ENCODE data around the gene TLX2. TPM values are rescaled to one million over a fixed set of nuclear protein-coding genes. Genes with fewer than 3 reads are reported as not detected.

TLX2 gene
- total and polyA plus RNA-seq, 2 of the 8 experiments (the other 6 are each of a cell fraction or from before 2014, with no cell fraction given) = 0.06 to 0.17 TPM

DNA sequence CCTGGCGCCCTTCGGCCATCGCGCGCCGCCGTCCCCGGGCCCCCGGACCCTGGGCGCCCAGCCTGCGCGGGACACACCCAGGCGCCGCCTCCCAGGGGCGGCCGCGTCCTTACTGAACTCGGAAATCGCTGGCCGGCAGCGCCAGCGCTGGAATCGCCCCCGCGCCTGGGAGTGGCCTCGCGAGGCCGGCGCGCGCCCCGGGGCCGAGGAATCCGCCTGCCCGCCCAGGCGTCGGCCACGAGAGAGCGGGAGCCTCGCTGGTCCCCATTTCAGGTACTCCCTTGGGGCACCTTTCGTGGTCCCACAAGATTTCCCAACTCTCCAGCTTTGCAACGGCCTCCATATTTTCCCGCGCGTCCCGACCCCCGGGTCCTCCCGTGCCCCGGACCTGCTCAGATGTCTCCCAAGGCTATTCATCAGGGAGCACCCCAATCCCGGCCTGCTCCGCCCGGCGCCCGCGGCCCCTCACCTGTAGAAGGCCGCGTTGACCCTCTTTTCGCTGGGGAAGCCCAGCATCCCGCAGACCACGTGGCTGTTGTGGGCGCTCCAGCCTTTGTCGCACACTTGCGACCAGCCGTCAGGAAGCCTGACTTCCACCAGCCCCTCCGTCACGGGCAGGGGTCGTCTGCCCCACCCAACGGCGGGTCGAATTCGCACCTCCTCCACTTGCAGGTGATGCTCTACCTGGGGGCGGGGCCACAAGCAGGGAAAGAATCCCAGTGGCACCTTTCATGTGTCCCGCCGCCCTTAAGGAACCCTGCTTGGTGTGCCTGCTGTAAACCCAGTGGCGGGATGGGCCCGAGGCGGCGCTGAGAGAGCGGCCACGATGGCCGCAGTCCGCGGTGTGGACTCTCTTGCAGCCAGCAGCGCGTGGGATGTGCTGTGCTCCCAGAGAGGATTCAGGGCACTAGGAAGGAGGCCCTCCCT, 34.9 kb downstream of the TLX2 start:
- H3K9ac ChIP-seq (replicated peaks in 1 of 4; ENCODE audit: extremely low read depth in 1 of 4, low read depth in 3 of 4, low read length in 3 of 4) = peak overlapping the region; percentile 45 to 89 (median 74); a peak in 6 of 7 replicates
- no peak for FAIRE-seq
- peak overlapping the region; percentile 11; the same call in 1 of the 2 replicates for H3K27ac ChIP-seq (ENCODE audit: low read depth, low read length)
- H4K20me1 ChIP-seq (replicated peaks in 1 of 2; ENCODE audit: control insufficient read depth in 1 of 2, insufficient read depth in 2 of 2, low read length in 2 of 2) = peaks cover under 1 to 5% of the 10 kb centered on the region in 2 experiments
- no peak overlapping the region for H4K5ac ChIP-seq (ENCODE audit: insufficient read length, low read depth, low read length)
- H3K14ac ChIP-seq (ENCODE audit: insufficient read length) = no peak overlapping the region
- ChIA-PET POLR2A (ENCODE audit: partially characterized antibody) (interaction anchor here (1.0 to 2.9 kb wide), 10 partner anchors 9 to 77 kb away, joined by 3 to 17 read pairs (median 4); partner anchors contain the start of genes AUP1, CCDC142, HTRA2 and LBX2), CTCF (ENCODE audit: partially characterized antibody) (interaction anchor here (0.7 to 2.8 kb wide), 7 partner anchors 7 to 45 kb away, joined by 3 to 12 read pairs (median 3); no protein-coding TSS in a partner anchor)
- peak overlapping the region; percentile 84; the same call in 1 of the 2 replicates for H2AK5ac ChIP-seq (ENCODE audit: low read depth, low read length)
- no peak overlapping the region for H2BK5ac ChIP-seq (ENCODE audit: low read depth, low read length)
- peak overlapping the region; percentile 23 for H3K56ac ChIP-seq (replicated peaks; ENCODE audit: insufficient read length, low read depth, low read length)
- no peak overlapping the region for H3K4ac ChIP-seq (replicated peaks; ENCODE audit: insufficient read length, low read depth, low read length)
- no peak overlapping the region for H2BK12ac ChIP-seq (ENCODE audit: low read depth, low read length)
- H3K27me3 ChIP-seq (replicated peaks in 1 of 4; ENCODE audit: control insufficient read depth in 3 of 4, extremely low read depth in 1 of 4, insufficient read depth in 3 of 4, low read length in 3 of 4) = peaks cover 4 to 59% (median 28%) of the 10 kb centered on the region in 4 experiments
- H4K91ac ChIP-seq (replicated peaks; ENCODE audit: insufficient read length, low read length) = no peak overlapping the region
- peak in 1 of 2 experiments; percentile 87 for DNase-seq (ENCODE audit: low read depth in 1 of 2, low spot score in 2 of 2)
- H2AFZ ChIP-seq (ENCODE audit: low read length) = peak overlapping the region; percentile 37; the same call in 1 of the 2 replicates
- 1% methylated on average over 67 of the region's 85 CpGs; no CpG with 5 or more reads in 1 of the 2 experiments for WGBS, 2 experiments (ENCODE audit: extremely low coverage in 1 of 2, insufficient coverage in 1 of 2, insufficient read length in 1 of 2, insufficient replicate concordance in 2 of 2, low coverage in 1 of 2, low lambda C conversion rate in 2 of 2, missing lambda C conversion rate in 1 of 2)
- H2BK120ac ChIP-seq (replicated peaks; ENCODE audit: low read depth, low read length) = no peak overlapping the region
- peak overlapping the region; percentile 12; the same call in 1 of the 2 replicates for H2BK15ac ChIP-seq (ENCODE audit: low read length)
- 0 out of 8 replicates have a peak, but pooled peaks cover 0 to 3% (median 0%) of the 10 kb centered on the region in 4 experiments for H3K36me3 ChIP-seq (ENCODE audit: control insufficient read depth in 2 of 4, insufficient read depth in 4 of 4, low read length in 3 of 4)
- no peaks in the 10 kb centered on the region for H3K79me2 ChIP-seq (ENCODE audit: control insufficient read depth in 1 of 2, insufficient read depth in 2 of 2, low read length in 2 of 2)
- no peaks in the 10 kb centered on the region for H3K9me3 ChIP-seq (ENCODE audit: insufficient read depth in 2 of 2, low read depth in 1 of 2, low read length in 1 of 2)
- H3K23me2 ChIP-seq (ENCODE audit: low read depth, low read length) = peaks cover 18% of the 10 kb centered on the region
- peak overlapping the region; percentile 96 for H4K8ac ChIP-seq (ENCODE audit: extremely low read depth, insufficient read depth, low read length)
- H3K18ac ChIP-seq (ENCODE audit: extremely low read depth, low read length) = peak overlapping the region; percentile 79
- H3K4me1 ChIP-seq (replicated peaks in 1 of 4; ENCODE audit: control insufficient read depth in 3 of 4, insufficient read depth in 4 of 4, low read length in 3 of 4) = peaks cover 5 to 18% (median 7%) of the 10 kb centered on the region in 4 experiments
- H2BK20ac ChIP-seq (ENCODE audit: low read length) = no peak overlapping the region
- H3K4me2 ChIP-seq (ENCODE audit: insufficient read depth in 1 of 2, low read depth in 2 of 2, low read length in 2 of 2) = peak overlapping the region; percentile 77 to 84
- no peak overlapping the region for H3K23ac ChIP-seq (ENCODE audit: insufficient read length)
- peak overlapping the region; percentile 62 to 90 (median 71) for H3K4me3 ChIP-seq (ENCODE audit: extremely low read depth in 1 of 4, insufficient read depth in 2 of 4, low read depth in 3 of 4, low read length in 4 of 4)
- no peaks in the 10 kb centered on the region; the same call in 1 of the 2 replicates for H3K79me1 ChIP-seq (ENCODE audit: low read depth, low read length)
- TF ChIP-seq KDM1A (IDR thresholded peaks at IDR 0.05; ENCODE audit: borderline replicate concordance, low read length) = no peak; the same call in 1 of the 2 replicates
- TF ChIP-seq SP2 (IDR thresholded peaks at IDR 0.05; ENCODE audit: low read length) = no peak
- TF ChIP-seq TAF7 (optimal IDR thresholded peaks at IDR 0.05; ENCODE audit: borderline replicate concordance, low read depth, low read length) = peak; percentile 42
- no peak for TF ChIP-seq ZNF274 (IDR thresholded peaks at IDR 0.05; ENCODE audit: borderline replicate concordance, extremely low read depth, low read length)
- TF ChIP-seq, protein P1, sequence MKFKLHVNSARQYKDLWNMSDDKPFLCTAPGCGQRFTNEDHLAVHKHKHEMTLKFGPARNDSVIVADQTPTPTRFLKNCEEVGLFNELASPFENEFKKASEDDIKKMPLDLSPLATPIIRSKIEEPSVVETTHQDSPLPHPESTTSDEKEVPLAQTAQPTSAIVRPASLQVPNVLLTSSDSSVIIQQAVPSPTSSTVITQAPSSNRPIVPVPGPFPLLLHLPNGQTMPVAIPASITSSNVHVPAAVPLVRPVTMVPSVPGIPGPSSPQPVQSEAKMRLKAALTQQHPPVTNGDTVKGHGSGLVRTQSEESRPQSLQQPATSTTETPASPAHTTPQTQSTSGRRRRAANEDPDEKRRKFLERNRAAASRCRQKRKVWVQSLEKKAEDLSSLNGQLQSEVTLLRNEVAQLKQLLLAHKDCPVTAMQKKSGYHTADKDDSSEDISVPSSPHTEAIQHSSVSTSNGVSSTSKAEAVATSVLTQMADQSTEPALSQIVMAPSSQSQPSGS (IDR thresholded peaks at IDR 0.05; ENCODE audit: low read length) = no peak
- no peak for TF ChIP-seq FOSL1 (IDR thresholded peaks at IDR 0.05; ENCODE audit: insufficient read depth, low read depth, low read length)
- TF ChIP-seq SAP30 (IDR thresholded peaks at IDR 0.05; ENCODE audit: insufficient read depth, insufficient replicate concordance, low read length) = peak; percentile 67
- TF ChIP-seq JUND (IDR thresholded peaks at IDR 0.05; ENCODE audit: low read length) = no peak

Measured in H1 (cell line).